ENCODE measurements around the gene ASPM. TPM values are rescaled to one million over a fixed set of nuclear protein-coding genes. Genes with fewer than 3 reads are reported as not detected.

Gene ASPM
- total RNA-seq, 6 experiments from 2014 or later: 0.20 to 4.3 (median 1.1) TPM

DNA sequence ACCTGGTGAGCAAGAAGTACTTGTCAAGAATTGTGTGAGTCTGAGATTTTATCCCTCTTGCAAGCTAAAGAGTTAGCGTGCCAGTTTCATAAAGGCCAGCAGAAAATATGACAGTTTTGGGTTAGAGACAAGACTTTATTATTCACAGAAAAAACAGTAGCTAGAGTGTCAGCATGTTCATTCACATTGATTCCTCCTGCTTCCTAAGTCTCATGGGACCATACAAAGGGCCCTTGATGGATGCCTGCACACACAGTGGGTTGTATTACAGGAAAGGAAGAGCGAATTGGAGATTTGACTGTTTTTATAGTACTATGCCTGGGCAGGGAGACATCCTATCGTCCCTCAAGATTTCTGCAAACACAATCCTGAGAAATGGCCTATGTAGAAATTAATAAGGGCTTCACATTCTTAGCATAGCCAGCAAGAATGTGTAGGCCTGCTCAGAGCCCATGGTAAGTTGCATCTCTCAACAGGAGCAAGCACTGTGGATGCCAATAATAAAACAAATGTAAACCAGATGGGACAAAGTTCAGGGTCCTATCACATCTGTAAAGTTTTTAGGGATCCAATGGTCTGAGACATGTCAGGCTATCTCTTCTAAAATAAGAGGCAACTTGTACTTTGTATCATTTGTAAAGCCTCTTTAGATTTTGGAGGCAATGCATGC lies 4.0 kb upstream of the ASPM start:
- no peaks in the 10 kb centered on the region for H3K27me3 ChIP-seq
- no peaks in the 10 kb centered on the region for H3K36me3 ChIP-seq
- H3K4me3 ChIP-seq: no peak overlapping the region
- peak overlapping the region in 1 of 3 donors; percentile 14 for H3K27ac ChIP-seq
- TF ChIP-seq, protein P1, sequence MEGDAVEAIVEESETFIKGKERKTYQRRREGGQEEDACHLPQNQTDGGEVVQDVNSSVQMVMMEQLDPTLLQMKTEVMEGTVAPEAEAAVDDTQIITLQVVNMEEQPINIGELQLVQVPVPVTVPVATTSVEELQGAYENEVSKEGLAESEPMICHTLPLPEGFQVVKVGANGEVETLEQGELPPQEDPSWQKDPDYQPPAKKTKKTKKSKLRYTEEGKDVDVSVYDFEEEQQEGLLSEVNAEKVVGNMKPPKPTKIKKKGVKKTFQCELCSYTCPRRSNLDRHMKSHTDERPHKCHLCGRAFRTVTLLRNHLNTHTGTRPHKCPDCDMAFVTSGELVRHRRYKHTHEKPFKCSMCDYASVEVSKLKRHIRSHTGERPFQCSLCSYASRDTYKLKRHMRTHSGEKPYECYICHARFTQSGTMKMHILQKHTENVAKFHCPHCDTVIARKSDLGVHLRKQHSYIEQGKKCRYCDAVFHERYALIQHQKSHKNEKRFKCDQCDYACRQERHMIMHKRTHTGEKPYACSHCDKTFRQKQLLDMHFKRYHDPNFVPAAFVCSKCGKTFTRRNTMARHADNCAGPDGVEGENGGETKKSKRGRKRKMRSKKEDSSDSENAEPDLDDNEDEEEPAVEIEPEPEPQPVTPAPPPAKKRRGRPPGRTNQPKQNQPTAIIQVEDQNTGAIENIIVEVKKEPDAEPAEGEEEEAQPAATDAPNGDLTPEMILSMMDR (IDR thresholded peaks at IDR 0.05): no peak
- no peak for TF ChIP-seq POLR2A (IDR thresholded peaks at IDR 0.05)
- peaks cover 0 to 21% (median 0%) of the 10 kb centered on the region in 4 donors for H3K4me1 ChIP-seq
- ATAC-seq: no peak
- intact Hi-C loops (cut with DNase I): no loop called here
- WGBS (ENCODE audit: insufficient coverage, low coverage, low lambda C conversion rate, missing lambda C conversion rate): 100% methylated on average over 2 of the region's 3 CpGs
- no peaks in the 10 kb centered on the region for H3K9me3 ChIP-seq
- no peak for DNase-seq

DNA sequence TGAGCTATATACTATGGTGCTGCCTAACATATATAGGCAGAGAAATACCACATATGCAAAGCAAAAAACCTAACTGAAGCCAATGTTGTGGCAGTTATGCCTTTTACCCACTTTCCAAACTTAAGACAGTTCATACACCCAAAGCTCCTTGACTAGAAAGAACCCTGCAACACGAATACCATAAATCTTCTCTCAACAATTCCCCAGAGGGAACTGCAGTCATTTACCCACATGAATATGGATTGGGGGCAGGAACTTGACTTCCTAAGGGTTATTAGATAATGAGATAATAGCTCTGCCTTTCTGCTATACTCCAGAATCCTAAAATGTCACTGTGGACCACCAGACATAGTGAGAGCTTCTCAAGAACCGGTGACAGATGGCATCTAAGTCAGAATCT lies 2.9 kb upstream of the ASPM start:
- TF ChIP-seq, protein P1 (IDR thresholded peaks at IDR 0.05): no peak
- no peak for TF ChIP-seq POLR2A (IDR thresholded peaks at IDR 0.05)
- Histone ChIP-seq H3K4me1 (peaks cover 0 to 30% (median 0%) of the 10 kb centered on the region in 4 donors), H3K4me3 (no peak overlapping the region), H3K27ac (no peak overlapping the region), H3K27me3 (no peaks in the 10 kb centered on the region), H3K36me3 (no peaks in the 10 kb centered on the region), H3K9me3 (no peaks in the 10 kb centered on the region)
- ATAC-seq (no peak), DNase-seq (no peak)
- intact Hi-C loops (cut with DNase I): no loop called here
- 100% methylated on average over 1 of the region's 2 CpGs for WGBS (ENCODE audit: insufficient coverage, low coverage, low lambda C conversion rate, missing lambda C conversion rate)

DNA sequence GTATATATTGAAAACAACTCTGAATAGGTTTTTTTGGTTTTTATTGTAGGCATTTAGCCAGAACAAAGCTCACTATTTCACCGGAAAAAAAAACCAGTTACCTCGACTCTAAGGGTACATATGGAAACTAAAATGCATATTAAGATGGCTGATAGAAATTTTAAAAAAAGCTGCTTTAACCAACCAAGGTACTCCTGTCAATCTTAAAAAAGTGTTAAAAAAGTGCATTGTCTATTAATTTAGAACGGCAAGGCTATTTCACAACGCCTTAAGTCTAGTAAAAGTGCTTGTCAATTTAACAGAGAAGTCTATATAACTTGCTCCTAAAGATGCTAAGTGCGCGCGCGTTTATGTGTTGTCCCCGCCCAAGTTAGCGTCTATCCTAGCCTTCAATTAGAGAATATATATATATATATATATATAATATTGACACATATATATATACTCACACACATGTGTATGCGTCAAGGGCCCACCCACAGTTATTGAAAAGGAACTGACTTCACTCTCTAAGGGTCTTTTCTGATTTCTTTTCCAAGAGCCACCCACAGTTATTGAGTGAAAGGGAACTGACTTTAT lies 934 bp downstream of the ASPM start:
- DNase-seq: no peak
- 11% methylated on average over 11 of the region's 11 CpGs for WGBS (ENCODE audit: insufficient coverage, low coverage, low lambda C conversion rate, missing lambda C conversion rate)

DNA sequence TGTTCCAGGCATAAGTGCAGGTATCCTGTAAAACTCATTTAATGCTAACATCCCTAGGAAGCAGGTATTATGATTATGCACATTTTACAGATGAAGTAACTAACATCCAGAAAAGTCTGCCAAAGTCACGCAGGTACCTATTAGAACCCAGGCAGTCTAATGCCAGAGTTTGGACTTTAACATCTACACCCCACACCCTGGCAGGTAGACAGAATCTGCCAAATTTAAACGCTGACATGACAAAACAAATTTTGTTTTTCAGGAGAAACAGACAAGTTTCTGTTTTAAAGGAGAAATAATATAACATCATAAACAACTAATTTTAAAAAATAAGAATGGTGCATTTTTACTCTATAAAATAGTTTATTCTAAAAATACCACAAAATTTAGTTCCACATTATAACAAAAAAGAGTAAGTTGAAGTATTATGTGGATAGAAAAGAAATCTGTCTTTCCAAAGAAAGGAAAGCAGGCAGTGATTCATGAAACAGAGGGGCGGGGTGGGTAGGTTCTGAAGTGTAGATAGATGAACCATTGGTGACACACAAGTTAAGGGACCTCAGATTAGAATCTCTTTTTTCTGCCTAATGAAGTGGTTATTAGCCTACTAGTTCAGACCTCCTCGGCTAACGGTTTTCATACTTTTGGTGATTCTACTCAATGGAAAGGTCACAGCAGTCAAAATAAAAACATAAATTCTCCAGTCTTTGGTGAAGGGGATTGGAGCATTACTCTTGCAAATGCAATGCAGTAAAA lies 1.7 kb downstream of the ASPM start:
- Histone ChIP-seq H3K36me3 (no peaks in the 10 kb centered on the region), H3K27ac (peak overlapping the region in 2 of 3 donors; percentile 21 to 37), H3K4me3 (no peak overlapping the region), H3K27me3 (no peaks in the 10 kb centered on the region), H3K9me3 (no peaks in the 10 kb centered on the region), H3K4me1 (peaks cover 0 to 18% (median 0%) of the 10 kb centered on the region in 4 donors)
- 23% methylated on average over 5 of the region's 5 CpGs for WGBS (ENCODE audit: insufficient coverage, low coverage, low lambda C conversion rate, missing lambda C conversion rate)
- ATAC-seq (peak; percentile 58 to 65 (median 62)), DNase-seq (peak in 1 of 3 donors; percentile 62)
- TF ChIP-seq POLR2A (IDR thresholded peaks at IDR 0.05): no peak
- TF ChIP-seq, protein P1 (IDR thresholded peaks at IDR 0.05): no peak
- intact Hi-C loops (cut with DNase I): no loop called here

More for the DNA sequence above, 934 bp downstream of the ASPM start:
- H3K9me3 ChIP-seq: no peaks in the 10 kb centered on the region
- no peak overlapping the region for H3K27ac ChIP-seq
- peaks cover 0 to 20% (median 0%) of the 10 kb centered on the region in 4 donors for H3K4me1 ChIP-seq
- TF ChIP-seq POLR2A (IDR thresholded peaks at IDR 0.05): no peak
- TF ChIP-seq, protein P1 (IDR thresholded peaks at IDR 0.05): no peak
- no peak for ATAC-seq
- H3K27me3 ChIP-seq: no peaks in the 10 kb centered on the region
- H3K36me3 ChIP-seq: no peaks in the 10 kb centered on the region
- intact Hi-C loops (cut with DNase I): no loop called here
- H3K4me3 ChIP-seq: peak overlapping the region; percentile 64 to 79 (median 68)

Data from right lobe of liver (tissue), 6 donors.